Stimulated activated CD4-positive, alpha-beta T cell treated with anti-CD3 and anti-CD28 coated beads, Interleukin-2, amount 100 ng/mL, for 48 hours (primary cell): Measurements from ENCODE around the gene PROKR2.

ENCODE experiments used
- DNase-seq, 2 donors: peaks; one replicate each; pipeline ENCODE4 v3.0.0-alpha.2; 2020

Gene PROKR2

DNA sequence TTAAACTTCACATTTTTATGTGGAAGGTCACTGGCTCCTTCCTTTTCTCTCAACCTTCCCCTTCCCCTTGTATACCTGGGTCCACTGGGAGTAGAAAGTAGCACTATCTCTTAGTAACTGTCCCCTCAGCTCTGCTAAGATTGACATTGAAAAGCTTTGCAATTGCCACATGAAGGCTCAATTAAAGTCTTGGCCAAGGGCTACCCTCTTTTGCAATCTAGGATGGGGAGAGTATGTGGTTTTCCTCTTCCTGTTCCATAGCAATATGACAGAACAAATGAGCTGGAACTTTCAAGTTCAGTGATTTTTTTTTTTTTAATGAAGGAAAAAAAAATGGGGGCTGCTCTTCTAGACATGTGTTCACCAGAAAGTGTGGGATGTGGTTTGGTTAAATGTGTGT lies 37.1 kb downstream of the PROKR2 start:
- no peak for DNase-seq

DNA sequence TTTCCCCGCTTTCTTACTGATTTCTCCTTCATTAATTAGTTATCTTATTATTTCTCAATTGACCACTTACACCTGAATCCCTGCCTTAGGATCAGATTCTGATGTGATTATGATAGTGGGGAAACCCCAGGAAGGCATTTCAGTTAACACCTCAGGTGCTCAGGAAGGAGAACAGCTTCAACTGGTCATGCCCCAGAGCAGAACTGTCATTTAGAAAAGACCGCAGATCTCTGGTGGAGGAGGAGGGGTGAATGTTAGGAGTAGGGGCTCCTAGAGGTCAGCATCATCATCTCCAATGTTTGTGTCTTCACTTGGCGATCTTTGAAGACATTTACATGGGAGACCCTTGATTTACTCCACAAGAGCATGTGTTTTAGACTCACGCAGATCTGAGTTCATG lies 44.5 kb downstream of the PROKR2 start:
- DNase-seq, result no peak

DNA sequence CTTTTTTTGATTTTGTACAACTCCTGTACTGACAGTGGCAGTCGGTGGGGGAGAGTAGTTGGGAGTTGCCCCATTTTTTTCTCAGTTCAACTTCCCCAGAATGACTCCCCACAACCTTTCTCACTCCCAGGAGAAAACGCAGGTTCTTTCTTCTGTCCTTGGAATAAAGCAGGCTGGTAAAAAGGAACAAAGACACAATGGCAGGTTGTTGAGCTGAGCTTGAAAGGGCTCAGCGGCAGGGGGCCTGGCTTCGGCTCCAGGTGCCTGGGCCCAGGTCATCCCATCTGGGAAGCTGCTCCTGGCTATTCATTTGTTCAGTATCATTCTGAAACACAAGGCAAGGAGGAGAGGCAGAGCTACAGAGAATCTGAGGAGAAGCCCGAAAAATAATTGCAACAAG lies 46.2 kb downstream of the PROKR2 start:
- DNase-seq, result no peak

DNA sequence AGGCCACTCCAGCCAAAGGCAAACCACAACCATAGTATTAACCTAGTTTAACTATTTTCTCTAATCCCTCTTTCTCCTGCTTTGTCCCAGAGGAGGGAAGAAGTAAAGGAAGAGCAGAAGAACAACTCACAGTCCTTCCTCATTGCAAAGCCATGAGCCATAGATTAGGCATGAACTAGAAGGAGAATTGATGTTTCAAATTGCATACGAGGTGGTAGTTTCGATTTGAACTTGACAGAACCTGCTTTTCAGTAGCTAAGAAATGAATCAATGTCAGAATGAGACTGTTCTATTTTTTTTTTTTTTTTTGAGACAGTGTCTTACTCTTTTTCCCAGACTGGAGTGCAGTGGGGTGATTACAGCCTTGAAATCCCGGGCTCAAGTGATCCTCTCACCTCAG lies 48.3 kb downstream of the PROKR2 start:
- DNase-seq, result no peak

DNA sequence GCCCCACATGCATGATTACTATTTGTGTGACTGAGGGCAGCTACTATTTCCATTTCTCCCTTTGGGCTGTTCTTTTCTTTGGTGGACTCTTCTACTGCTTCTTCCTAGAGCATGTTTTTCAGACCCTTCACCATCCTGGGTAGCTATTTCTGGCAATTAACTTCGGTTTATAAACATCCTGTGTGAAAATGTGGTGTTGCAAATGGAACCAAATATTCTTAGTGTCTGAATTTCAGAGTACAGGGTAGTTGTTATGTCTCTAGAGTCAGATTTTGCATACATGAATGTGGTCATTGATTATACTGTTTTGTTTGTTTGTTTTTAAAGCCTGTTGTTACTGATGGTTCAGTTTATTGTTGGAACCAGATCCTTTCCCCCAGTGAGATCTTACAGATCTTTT lies 49.7 kb downstream of the PROKR2 start:
- DNase-seq, result no peak
